Neural cell (in vitro differentiated cells): Measurements from ENCODE around the gene C11orf16. TPM values are rescaled to one million over a fixed set of nuclear protein-coding genes. Genes with fewer than 3 reads are reported as not detected.

Experiments
- H2AFZ ChIP-seq: fragments of 200-600, 300-800 bp; sonication (generic), shearing (Covaris generic); 2 replicates; pipeline ENCODE4 v1.6.0; 2014; ENCODE audit warnings: low read depth, mild to moderate bottlenecking, antibody characterized with exemption, low read length, moderate library complexity
- H3F3A ChIP-seq: fragments of 200-600 bp; shearing (Covaris generic); 2 replicates; pipeline ENCODE4 v1.6.1; 2016; ENCODE audit warnings: mild to moderate bottlenecking, moderate library complexity, mixed read lengths, antibody characterized with exemption, low read length; ENCODE audit not compliant: insufficient read depth, poor library complexity, severe bottlenecking
- H3K27ac ChIP-seq: fragments of 200-600, 300-800 bp; sonication (generic), shearing (Covaris generic); 2 replicates; pipeline ENCODE4 v1.5.1; 2014; ENCODE audit warnings: mild to moderate bottlenecking, low read length, moderate library complexity
- H3K27me3 ChIP-seq: fragments of 300-800, 200-600 bp; sonication (generic), shearing (Covaris generic); 2 replicates; pipeline ENCODE4 v1.6.0; 2014; ENCODE audit warnings: mild to moderate bottlenecking, low read depth, low read length, moderate library complexity; ENCODE audit not compliant: insufficient read depth
- H3K36me3 ChIP-seq: fragments of 300-800, 200-600 bp; sonication (generic), shearing (Covaris generic); 2 replicates; pipeline ENCODE4 v1.5.1; 2014; ENCODE audit warnings: mild to moderate bottlenecking, antibody characterized with exemption, low read length, moderate library complexity; ENCODE audit not compliant: insufficient read depth
- H3K4me2 ChIP-seq: fragments of 300-800, 200-600 bp; sonication (generic), shearing (Covaris generic); 2 replicates; pipeline ENCODE4 v1.6.0; 2014; ENCODE audit warnings: mild to moderate bottlenecking, low read length
- H3K4me3 ChIP-seq: fragments of 300-800, 200-600 bp; sonication (generic), shearing (Covaris generic); 2 replicates; pipeline ENCODE4 v1.5.1; 2014; ENCODE audit warnings: mild to moderate bottlenecking, low read length, moderate library complexity
- H3K79me2 ChIP-seq: fragments of 200-600 bp; shearing (Covaris generic); replicated peaks from 2 replicates; pipeline ENCODE4 v1.6.0; 2014; ENCODE audit warnings: mild to moderate bottlenecking, low read length, moderate library complexity; ENCODE audit not compliant: insufficient read depth
- H3K9ac ChIP-seq: fragments of 300-800, 200-600 bp; sonication (generic), shearing (Covaris generic); 2 replicates; pipeline ENCODE4 v1.6.1; 2016; ENCODE audit warnings: mild to moderate bottlenecking, low read length, mixed read lengths
- H3K9me2 ChIP-seq: fragments of 200-600 bp; shearing (Covaris generic); 2 replicates; pipeline ENCODE4 v1.6.1; 2016; ENCODE audit warnings: mild to moderate bottlenecking, low read length, mixed read lengths; ENCODE audit not compliant: insufficient read depth
- H3K9me3 ChIP-seq: fragments of 200-600, 300-800 bp; sonication (generic), shearing (Covaris generic); 2 replicates; pipeline ENCODE4 v1.6.1; 2016; ENCODE audit warnings: mild to moderate bottlenecking, mixed run types, low read length, moderate library complexity, mixed read lengths
- H4K20me1 ChIP-seq: fragments of 200-600 bp; shearing (Covaris generic); 2 replicates; pipeline ENCODE4 v1.6.1; 2016; ENCODE audit warnings: mild to moderate bottlenecking, mixed run types; ENCODE audit not compliant: insufficient read depth
- CTCF ChIP-seq: fragments of 450-650 bp; IDR thresholded peaks from 2 replicates; pipeline ENCODE4 v1.5.1; 2014; ENCODE audit warnings: antibody characterized with exemption, mild to moderate bottlenecking, moderate library complexity; ENCODE audit not compliant: poor library complexity, severe bottlenecking
- EP300 ChIP-seq: fragments of 450-650 bp; conservative IDR thresholded peaks from 2 replicates; pipeline ENCODE4 v1.6.1; 2014; ENCODE audit warnings: antibody characterized with exemption, mild to moderate bottlenecking, moderate library complexity; ENCODE audit not compliant: poor library complexity, severe bottlenecking
- EZH2 ChIP-seq: fragments of 200-600, 300-800 bp; shearing (Covaris generic), sonication (generic); IDR thresholded peaks from 2 replicates; pipeline ENCODE4 v1.6.1; 2014; ENCODE audit warnings: antibody characterized with exemption, low read length, borderline replicate concordance, mild to moderate bottlenecking; ENCODE audit not compliant: insufficient read depth, poor library complexity, severe bottlenecking
- MXI1 ChIP-seq: fragments of 450-650 bp; conservative IDR thresholded peaks from 2 replicates; pipeline ENCODE4 v1.6.1; 2014; ENCODE audit warnings: antibody characterized with exemption, mild to moderate bottlenecking; ENCODE audit not compliant: poor library complexity, severe bottlenecking
- POLR2AphosphoS5 ChIP-seq: IDR thresholded peaks from 2 replicates; pipeline ENCODE4 v1.6.1; 2012
- RAD21 ChIP-seq: fragments of 450-650 bp; conservative IDR thresholded peaks from 2 replicates; pipeline ENCODE4 v1.6.1; 2014; ENCODE audit warnings: antibody characterized with exemption, mild to moderate bottlenecking, moderate library complexity
- REST ChIP-seq: IDR thresholded peaks from 2 replicates; pipeline ENCODE4 v1.6.1; 2012; ENCODE audit warnings: borderline replicate concordance
- SMC3 ChIP-seq: fragments of 450-650 bp; conservative IDR thresholded peaks from 2 replicates; pipeline ENCODE4 v1.6.1; 2014; ENCODE audit warnings: antibody characterized with exemption, mild to moderate bottlenecking, moderate library complexity; ENCODE audit not compliant: poor library complexity
- TAF1 ChIP-seq: IDR thresholded peaks from 2 replicates; pipeline ENCODE4 v1.6.1; 2012; ENCODE audit warnings: low read depth
- polyA plus RNA-seq: library from polyadenylated mRNA; depleted of rRNA; stranded (reverse); fragments of >200 nt; gene quantifications from 2 replicates; pipeline ENCODE4 v1.2.3, GENCODE V29; 2014

The C11orf16 gene
- polyA plus RNA-seq, 1 donor from 2014 or later: not detected

GRCh38 chr11:8962841-8963240 lies 30.1 kb upstream of the C11orf16 start:
- H3K36me3 ChIP-seq: no peaks in the 10 kb centered on the region
- peaks cover 14% of the 10 kb centered on the region for H3K79me2 ChIP-seq
- H3K4me3 ChIP-seq: peak overlapping the region; percentile 89
- no peak overlapping the region for H3K27ac ChIP-seq
- no peaks in the 10 kb centered on the region for H3K9me3 ChIP-seq
- no peaks in the 10 kb centered on the region for H4K20me1 ChIP-seq
- no peaks in the 10 kb centered on the region for H3K27me3 ChIP-seq
- H3K9ac ChIP-seq: peak overlapping the region; percentile 92
- no peaks in the 10 kb centered on the region for H3F3A ChIP-seq
- H2AFZ ChIP-seq: no peak overlapping the region
- H3K9me2 ChIP-seq: no peaks in the 10 kb centered on the region
- TF ChIP-seq TAF1 (no peak), MXI1 (no peak), RAD21 (no peak), SMC3 (no peak), EP300 (no peak), EZH2 (no peak), REST (no peak), CTCF (no peak)
- H3K4me2 ChIP-seq: peak overlapping the region; percentile 61

GRCh38 chr11:8961401-8961800 lies 28.7 kb upstream of the C11orf16 start:
- Histone ChIP-seq H3K9ac (no peak overlapping the region), H2AFZ (no peak overlapping the region), H3K9me3 (no peaks in the 10 kb centered on the region), H3K27me3 (no peaks in the 10 kb centered on the region), H3K9me2 (no peaks in the 10 kb centered on the region), H3K4me2 (no peak overlapping the region), H3K79me2 (peaks cover 14% of the 10 kb centered on the region), H4K20me1 (no peaks in the 10 kb centered on the region), H3F3A (no peaks in the 10 kb centered on the region), H3K36me3 (no peaks in the 10 kb centered on the region), H3K4me3 (peak overlapping the region; percentile 8), H3K27ac (no peak overlapping the region)
- TF ChIP-seq MXI1 (no peak), EZH2 (no peak), SMC3 (no peak), CTCF (no peak), EP300 (no peak), TAF1 (no peak), POLR2AphosphoS5 (no peak), RAD21 (no peak), REST (no peak)
